GM12874 (cell line): ENCODE measurements around the gene ADAT3.

Source experiments
- CTCF ChIP-seq: IDR thresholded peaks from 2 replicates; pipeline ENCODE4 v1.5.1; 2011; ENCODE audit warnings: low read depth, mild to moderate bottlenecking, control low read depth, low read length, moderate library complexity; ENCODE audit not compliant: insufficient read depth

Gene ADAT3

GRCh38 chr19:1942934-1943555, 37.8 kb downstream of the ADAT3 start:
- no peak for TF ChIP-seq CTCF

GRCh38 chr19:1943661-1944087, 38.5 kb downstream of the ADAT3 start:
- no peak for TF ChIP-seq CTCF

- TF ChIP-seq CTCF, result no peak
Measured at GRCh38 chr19:1944088-1944915, 39.1 kb downstream of the ADAT3 start.

GRCh38 chr19:1944916-1945561, 39.8 kb downstream of the ADAT3 start:
- no peak for TF ChIP-seq CTCF

- TF ChIP-seq CTCF, result peak; percentile 56; the same call in 1 of the 2 replicates
Measured at GRCh38 chr19:1945899-1946298, 40.7 kb downstream of the ADAT3 start.

- TF ChIP-seq CTCF, result no peak
Measured at GRCh38 chr19:1947651-1948209, 42.5 kb downstream of the ADAT3 start.

- no peak for TF ChIP-seq CTCF
Measured at GRCh38 chr19:1949304-1950101, 44.3 kb downstream of the ADAT3 start.
